Testis (tissue), 3 donors: ENCODE measurements around the gene GRIN1. TPM values are rescaled to one million over a fixed set of nuclear protein-coding genes. Genes with fewer than 3 reads are reported as not detected.

Experiments used
- DNase-seq: peaks from one replicate; pipeline ENCODE4 v3.0.0-alpha.2; 2019
- H3K27ac ChIP-seq, 2 donors: fragments of 200-600 bp; sonication (generic); one replicate each; pipeline ENCODE4 v1.5.1; 2019
- H3K27me3 ChIP-seq: fragments of 200-600 bp; sonication (generic); one replicate; pipeline ENCODE4 v1.5.1; 2019
- H3K36me3 ChIP-seq: fragments of 200-600 bp; sonication (generic); one replicate; pipeline ENCODE4 v1.5.1; 2017; ENCODE audit warnings: low read depth; ENCODE audit errors: missing control alignments
- H3K4me1 ChIP-seq: fragments of 200-600 bp; sonication (generic); one replicate; pipeline ENCODE4 v1.5.1; 2019
- H3K4me3 ChIP-seq, 2 donors: fragments of 200-600 bp; sonication (generic); one replicate each; pipeline ENCODE4 v1.5.1; 2017 to 2019
- H3K9me3 ChIP-seq: fragments of 200-600 bp; sonication (generic); one replicate; pipeline ENCODE4 v1.5.1; 2017
- POLR2A ChIP-seq: fragments of 450-650 bp; IDR thresholded peaks from one replicate; pipeline ENCODE4 v1.6.1; 2017; ENCODE audit warnings: antibody characterized with exemption, mild to moderate bottlenecking, moderate library complexity
- WGBS, 2 donors: methylation state at CpG; one replicate each; pipeline ENCODE4 v1.1.5; 2018; 5-methylcytosine and 5-hydroxymethylcytosine counted together
- intact Hi-C: fragments of 100-400 bp; cut with DNase I; formaldehyde crosslinking; loops from one replicate; pipeline ENCODE4 v1.15.1; 2023; ENCODE audit warnings: low total_unique reads
- polyA plus RNA-seq: library from polyadenylated mRNA; stranded (reverse); fragments of 350-450 nt; fragmentation: Illumina TruSeq; extraction: RNeasy Lipid Tissue Mini Kit (QIAGEN cat#74804); gene quantifications from one replicate; pipeline ENCODE4 v1.2.3, GENCODE V29; 2014; ENCODE audit warnings: low read depth, low replicate concordance; ENCODE audit not compliant: insufficient read depth
- total RNA-seq, 2 donors: library from RNA; depleted of rRNA; stranded (reverse); fragments of >200 nt; gene quantifications; one replicate each; pipeline ENCODE4 v1.2.3, GENCODE V29; 2016
- TF ChIP-seq, protein P1 (sequence below), 3 experiments: fragments of 450-650 bp in 2 of 3; fragments of 200-600 bp in 1 of 3; sonication (generic) in 1 of 3; IDR thresholded peaks; one replicate each; pipeline ENCODE4 v1.5.1; 2016 to 2019; ENCODE audit warnings: antibody characterized with exemption in 3 of 3, mild to moderate bottlenecking in 2 of 3, moderate library complexity in 1 of 3

The GRIN1 gene
- total and polyA plus RNA-seq, 3 donors from 2014 or later = 0.79 to 3.8 (median 1.5) TPM

DNA sequence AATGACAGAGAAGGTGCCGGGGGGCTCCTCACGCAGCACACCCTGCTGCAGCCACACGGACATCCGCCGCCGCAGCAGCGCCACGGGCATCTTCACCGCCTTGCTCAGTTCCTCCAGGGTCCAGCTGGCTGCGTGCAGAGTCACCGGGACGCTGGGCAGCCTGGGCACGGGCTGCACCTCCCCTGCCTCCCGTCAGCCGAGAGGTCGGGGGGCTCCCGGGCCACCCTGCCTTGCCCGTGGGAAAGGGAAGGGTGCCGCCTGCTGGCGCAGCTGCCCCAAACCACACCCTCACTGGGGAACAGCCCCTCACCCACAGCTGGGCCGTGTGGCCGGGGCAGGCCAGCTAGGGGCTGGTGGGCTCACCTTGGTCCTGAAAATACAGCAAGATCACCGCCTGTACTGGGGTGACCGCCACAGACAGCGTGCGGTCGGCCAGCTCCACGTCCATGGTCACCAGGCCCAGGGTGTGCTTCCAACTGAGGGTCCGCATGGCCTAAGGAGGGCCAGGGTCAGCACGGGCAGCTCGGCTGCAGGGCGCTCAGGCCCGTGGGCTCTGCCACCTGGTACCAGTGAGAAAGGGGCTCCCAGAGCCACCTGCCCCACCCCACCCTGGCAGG is 36.5 kb downstream of the GRIN1 start:
- no peak for DNase-seq
- WGBS, 2 donors = 53 to 60% methylated on average over 20 to 32 of the region's 33 CpGs
- Histone ChIP-seq H3K4me3 (no peak overlapping the region), H3K36me3 (no peaks in the 10 kb centered on the region), H3K4me1 (no peaks in the 10 kb centered on the region), H3K9me3 (no peaks in the 10 kb centered on the region), H3K27ac (no peak overlapping the region), H3K27me3 (no peaks in the 10 kb centered on the region)
- intact Hi-C loops = no loop called here
- TF ChIP-seq POLR2A = no peak
- TF ChIP-seq, protein P1, sequence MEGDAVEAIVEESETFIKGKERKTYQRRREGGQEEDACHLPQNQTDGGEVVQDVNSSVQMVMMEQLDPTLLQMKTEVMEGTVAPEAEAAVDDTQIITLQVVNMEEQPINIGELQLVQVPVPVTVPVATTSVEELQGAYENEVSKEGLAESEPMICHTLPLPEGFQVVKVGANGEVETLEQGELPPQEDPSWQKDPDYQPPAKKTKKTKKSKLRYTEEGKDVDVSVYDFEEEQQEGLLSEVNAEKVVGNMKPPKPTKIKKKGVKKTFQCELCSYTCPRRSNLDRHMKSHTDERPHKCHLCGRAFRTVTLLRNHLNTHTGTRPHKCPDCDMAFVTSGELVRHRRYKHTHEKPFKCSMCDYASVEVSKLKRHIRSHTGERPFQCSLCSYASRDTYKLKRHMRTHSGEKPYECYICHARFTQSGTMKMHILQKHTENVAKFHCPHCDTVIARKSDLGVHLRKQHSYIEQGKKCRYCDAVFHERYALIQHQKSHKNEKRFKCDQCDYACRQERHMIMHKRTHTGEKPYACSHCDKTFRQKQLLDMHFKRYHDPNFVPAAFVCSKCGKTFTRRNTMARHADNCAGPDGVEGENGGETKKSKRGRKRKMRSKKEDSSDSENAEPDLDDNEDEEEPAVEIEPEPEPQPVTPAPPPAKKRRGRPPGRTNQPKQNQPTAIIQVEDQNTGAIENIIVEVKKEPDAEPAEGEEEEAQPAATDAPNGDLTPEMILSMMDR (IDR thresholded peaks at IDR 0.05) = no peak

DNA sequence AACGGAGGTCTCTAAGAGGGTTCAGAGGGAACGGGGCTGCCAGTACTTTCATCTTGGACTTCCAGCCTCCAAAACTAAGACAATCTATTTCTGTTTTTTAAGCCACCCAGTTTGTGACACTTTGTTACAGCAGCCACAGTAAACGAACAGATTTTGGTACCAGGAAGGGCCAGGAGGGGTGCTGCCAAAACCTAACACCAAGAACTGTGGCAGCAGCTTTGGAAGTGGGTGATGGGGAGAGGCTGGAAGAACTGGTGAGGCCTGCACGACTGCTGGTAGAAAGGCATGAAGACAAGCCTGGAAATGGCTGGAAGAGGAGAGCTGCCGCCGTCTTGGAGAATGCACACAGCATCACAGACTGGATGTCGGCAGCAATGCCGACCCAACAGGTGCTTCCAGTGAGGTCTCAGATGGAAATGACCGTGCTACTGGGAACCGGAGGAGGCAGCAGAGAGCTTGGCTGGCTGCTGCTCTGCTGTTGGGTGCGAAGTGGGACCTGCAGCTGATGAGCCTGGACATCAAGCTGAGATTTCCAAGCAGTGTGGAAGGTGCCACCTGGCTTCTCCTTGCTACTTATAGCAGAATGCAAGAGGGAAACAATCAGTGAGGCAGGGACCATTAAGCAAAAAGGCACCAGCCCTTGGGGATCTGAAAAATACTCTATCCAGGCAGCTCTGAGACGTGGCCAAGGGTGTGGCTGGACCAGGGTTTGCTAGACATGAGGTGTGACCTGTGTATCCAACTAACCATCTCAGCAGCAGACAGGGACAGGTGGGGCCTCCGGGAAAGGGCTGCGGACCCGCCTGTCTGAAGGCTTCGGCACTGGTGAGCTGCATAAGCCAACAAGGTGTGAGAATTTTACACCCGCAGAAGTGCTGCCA is 37.6 kb downstream of the GRIN1 start:
- 68 to 72% methylated on average over 17 of the region's 17 CpGs for WGBS, 2 donors

GRCh38 chr9:137178201-137178938 is 39.4 kb downstream of the GRIN1 start:
- Histone ChIP-seq H3K9me3 (no peaks in the 10 kb centered on the region), H3K4me3 (no peak overlapping the region), H3K27me3 (no peaks in the 10 kb centered on the region), H3K4me1 (no peaks in the 10 kb centered on the region), H3K27ac (no peak overlapping the region), H3K36me3 (no peaks in the 10 kb centered on the region)
- TF ChIP-seq, protein P1 (IDR thresholded peaks at IDR 0.05) = no peak
- 90 to 93% methylated on average over 11 to 23 of the region's 23 CpGs for WGBS, 2 donors
- intact Hi-C loops = no loop called here
- no peak for DNase-seq

More for the DNA sequence above, 37.6 kb downstream of the GRIN1 start:
- peak; percentile 48 for DNase-seq
- Histone ChIP-seq H3K9me3 (no peaks in the 10 kb centered on the region), H3K4me3 (no peak overlapping the region), H3K36me3 (no peaks in the 10 kb centered on the region), H3K27me3 (no peaks in the 10 kb centered on the region), H3K4me1 (no peaks in the 10 kb centered on the region), H3K27ac (no peak overlapping the region)
- intact Hi-C loops = no loop called here
- TF ChIP-seq, protein P1 (IDR thresholded peaks at IDR 0.05) = no peak
- no peak for TF ChIP-seq POLR2A

GRCh38 chr9:137178939-137179630 is 40.1 kb downstream of the GRIN1 start:
- no peak for DNase-seq
- Histone ChIP-seq H3K4me3 (no peak overlapping the region), H3K27me3 (no peaks in the 10 kb centered on the region), H3K9me3 (no peaks in the 10 kb centered on the region), H3K27ac (no peak overlapping the region), H3K4me1 (no peaks in the 10 kb centered on the region), H3K36me3 (no peaks in the 10 kb centered on the region)
- WGBS, 2 donors = 91 to 93% methylated on average over 18 to 19 of the region's 19 CpGs
- intact Hi-C loops = no loop called here
- no peak for TF ChIP-seq POLR2A
- TF ChIP-seq, protein P1 (IDR thresholded peaks at IDR 0.05) = no peak
